GM23338 (cell line): ENCODE results near the gene VPS54. TPM values are rescaled to one million over a fixed set of nuclear protein-coding genes. Genes with fewer than 3 reads are reported as not detected.

Source experiments
- ATAC-seq: fragments of 200-7000 bp; cut with Tn5 transposase; 3 replicates; pipeline ENCODE4 v1.9.1; 2020
- DNase-seq: peaks from one replicate; pipeline ENCODE4 v3.0.0-alpha.2; 2015; ENCODE audit warnings: low spot score
- H2AFZ ChIP-seq: fragments of 200-600 bp; sonication (generic); 2 replicates; pipeline ENCODE4 v1.8.0; 2016; ENCODE audit warnings: antibody characterized with exemption, mild to moderate bottlenecking, moderate library complexity
- H3F3A ChIP-seq: fragments of 200-600 bp; sonication (generic); replicated peaks from 2 replicates; pipeline ENCODE4 v1.8.0; 2017; ENCODE audit warnings: antibody characterized with exemption, mixed run types, low read depth
- H3K27ac ChIP-seq: fragments of 200-600 bp; sonication (generic); 2 replicates; pipeline ENCODE4 v1.6.1; 2016; ENCODE audit warnings: low read depth
- H3K27me3 ChIP-seq: fragments of 200-600 bp; sonication (generic); 2 replicates; pipeline ENCODE4 v1.8.0; 2016; ENCODE audit warnings: mild to moderate bottlenecking, mixed run types, moderate library complexity; ENCODE audit not compliant: insufficient read depth
- H3K36me3 ChIP-seq: fragments of 200-600 bp; sonication (generic); 2 replicates; pipeline ENCODE4 v1.8.0; 2016; ENCODE audit warnings: mild to moderate bottlenecking; ENCODE audit not compliant: insufficient read depth
- H3K4me1 ChIP-seq: fragments of 200-600 bp; sonication (generic); 2 replicates; pipeline ENCODE4 v1.8.0; 2016; ENCODE audit warnings: mild to moderate bottlenecking, moderate library complexity; ENCODE audit not compliant: insufficient read depth
- H3K4me2 ChIP-seq: fragments of 200-600 bp; sonication (generic); 2 replicates; pipeline ENCODE4 v1.7.1; 2017; ENCODE audit warnings: mixed run types
- H3K4me3 ChIP-seq: fragments of 200-600 bp; sonication (generic); 2 replicates; pipeline ENCODE4 v1.6.1; 2016; ENCODE audit warnings: mixed run types
- H3K79me2 ChIP-seq: fragments of 200-600 bp; sonication (generic); replicated peaks from 2 replicates; pipeline ENCODE4 v1.8.0; 2017; ENCODE audit warnings: mild to moderate bottlenecking; ENCODE audit not compliant: insufficient read depth
- H3K9me2 ChIP-seq: fragments of 200-600 bp; sonication (generic); 2 replicates; pipeline ENCODE4 v1.8.0; 2017; ENCODE audit not compliant: insufficient read depth
- H4K20me1 ChIP-seq: fragments of 200-600 bp; sonication (generic); replicated peaks from 2 replicates; pipeline ENCODE4 v1.8.0; 2017; ENCODE audit warnings: mild to moderate bottlenecking; ENCODE audit not compliant: insufficient read depth
- H3K27ac Mint-ChIP-seq: 2 replicates; pipeline ENCODE4 v1.8.0; 2020; ENCODE audit warnings: inconsistent platforms, mild to moderate bottlenecking, moderate library complexity, mixed read lengths
- H3K27me3 Mint-ChIP-seq: 3 replicates; pipeline ENCODE4 v1.8.0; 2022; ENCODE audit warnings: low read depth, mild to moderate bottlenecking, moderate library complexity, mixed read lengths, inconsistent platforms; ENCODE audit not compliant: insufficient read depth, poor library complexity
- H3K36me3 Mint-ChIP-seq: 3 replicates; pipeline ENCODE4 v1.8.0; 2021; ENCODE audit warnings: low read depth, mild to moderate bottlenecking, inconsistent platforms, moderate library complexity, mixed read lengths
- H3K4me1 Mint-ChIP-seq: 3 replicates; pipeline ENCODE4 v1.8.0; 2020; ENCODE audit warnings: mild to moderate bottlenecking, inconsistent platforms, mixed read lengths
- H3K4me3 Mint-ChIP-seq: 3 replicates; pipeline ENCODE4 v1.8.0; 2021; ENCODE audit warnings: moderate library complexity, mild to moderate bottlenecking, inconsistent platforms, mixed read lengths
- H3K9me3 Mint-ChIP-seq: 3 replicates; pipeline ENCODE4 v1.8.0; 2020; ENCODE audit warnings: moderate library complexity, mild to moderate bottlenecking, inconsistent platforms, mixed read lengths
- CREB1 ChIP-seq: fragments of 250-450 bp; sonication (Bioruptor Pico); IDR thresholded peaks from 2 replicates; pipeline ENCODE4 v1.5.0; 2020; ENCODE audit warnings: low read depth, mild to moderate bottlenecking, moderate library complexity
- EZH2 ChIP-seq: fragments of 200-600 bp; sonication (generic); IDR thresholded peaks from one replicate; pipeline ENCODE4 v1.8.0; 2017; ENCODE audit warnings: antibody characterized with exemption, mild to moderate bottlenecking, low read depth; ENCODE audit not compliant: unreplicated experiment
- JUNB ChIP-seq: IDR thresholded peaks from one replicate; pipeline ENCODE4 v1.6.1; 2016; ENCODE audit warnings: antibody characterized with exemption; ENCODE audit not compliant: unreplicated experiment
- ZNF114 ChIP-seq: fragments of 250-450 bp; sonication (Bioruptor Pico); IDR thresholded peaks from 2 replicates; pipeline ENCODE4 v1.5.0; 2020; ENCODE audit warnings: mild to moderate bottlenecking, moderate library complexity
- ZNF331 ChIP-seq: fragments of 250-450 bp; sonication (Bioruptor Pico); IDR thresholded peaks from 2 replicates; pipeline ENCODE4 v1.5.0; 2020; ENCODE audit warnings: low read depth, mild to moderate bottlenecking, moderate library complexity
- polyA plus RNA-seq: library from polyadenylated mRNA; unstranded; fragments of >200 nt; fragmentation: Nextera tagmentation; extraction: Ambion mirVana; gene quantifications from 2 replicates; pipeline ENCODE4 v1.2.1, GENCODE V29; 2016
- total RNA-seq: library from RNA; depleted of rRNA; stranded (reverse); fragments of >200 nt; shearing (Covaris generic); gene quantifications from 2 replicates; pipeline ENCODE4 v1.2.3, GENCODE V29; 2014
- TF ChIP-seq, protein P1 (sequence below), 2 experiments: fragments of 200-600 bp in 1 of 2; sonication (generic) in 1 of 2; conservative IDR thresholded peaks; 2 replicates each; pipeline versions ENCODE4 v1.5.1 to v1.6.1; 2016 to 2017; ENCODE audit warnings: antibody characterized with exemption in 2 of 2, low read depth in 2 of 2, mild to moderate bottlenecking in 2 of 2, moderate library complexity in 1 of 2
- TF ChIP-seq, protein P2 (sequence below): IDR thresholded peaks from 2 replicates; pipeline ENCODE4 v1.6.1; 2016; ENCODE audit warnings: antibody characterized with exemption
- TF ChIP-seq, protein P3 (sequence below): IDR thresholded peaks from one replicate; pipeline ENCODE4 v1.6.1; 2018; ENCODE audit warnings: antibody characterized with exemption; ENCODE audit not compliant: unreplicated experiment

Gene VPS54
- total and polyA plus RNA-seq, 2 experiments from 2014 or later, result 6.6 to 17.0 TPM

DNA sequence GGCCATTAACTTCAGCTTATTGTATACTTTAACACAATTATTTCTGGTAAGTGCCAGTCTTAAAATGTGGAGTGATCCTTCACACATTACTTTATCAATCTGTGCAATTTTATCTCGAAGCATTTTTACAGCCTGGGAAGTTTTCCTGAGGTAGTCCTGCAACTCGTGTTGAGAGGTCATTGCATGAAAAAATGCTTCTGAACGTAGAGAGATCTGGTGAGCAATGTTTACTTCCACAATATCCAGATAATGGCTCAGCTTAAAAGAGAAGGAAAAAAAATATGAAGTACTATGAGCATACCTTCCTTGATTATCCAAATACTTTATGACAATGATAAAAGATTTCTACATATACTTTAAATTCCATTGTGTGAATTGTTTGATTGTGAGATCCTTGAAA lies 57.0 kb downstream of the VPS54 start:
- Mint-ChIP-seq H3K4me3 (no peak overlapping the region), H3K9me3 (no peaks in the 10 kb centered on the region), H3K36me3 (peaks cover 3% of the 10 kb centered on the region; the same call in 1 of the 3 replicates), H3K27ac (no peak overlapping the region), H3K4me1 (peaks cover 6% of the 10 kb centered on the region; the same call in 2 of the 3 replicates), H3K27me3 (no peaks in the 10 kb centered on the region)
- H3K4me2 ChIP-seq, result no peak overlapping the region
- no peaks in the 10 kb centered on the region for H4K20me1 ChIP-seq
- H3K9me2 ChIP-seq, result no peaks in the 10 kb centered on the region
- H2AFZ ChIP-seq, result no peak overlapping the region
- H3K4me1 ChIP-seq, result no peaks in the 10 kb centered on the region
- H3K36me3 ChIP-seq, result no peaks in the 10 kb centered on the region
- DNase-seq (no peak), ATAC-seq (no peak)
- TF ChIP-seq, protein P1, sequence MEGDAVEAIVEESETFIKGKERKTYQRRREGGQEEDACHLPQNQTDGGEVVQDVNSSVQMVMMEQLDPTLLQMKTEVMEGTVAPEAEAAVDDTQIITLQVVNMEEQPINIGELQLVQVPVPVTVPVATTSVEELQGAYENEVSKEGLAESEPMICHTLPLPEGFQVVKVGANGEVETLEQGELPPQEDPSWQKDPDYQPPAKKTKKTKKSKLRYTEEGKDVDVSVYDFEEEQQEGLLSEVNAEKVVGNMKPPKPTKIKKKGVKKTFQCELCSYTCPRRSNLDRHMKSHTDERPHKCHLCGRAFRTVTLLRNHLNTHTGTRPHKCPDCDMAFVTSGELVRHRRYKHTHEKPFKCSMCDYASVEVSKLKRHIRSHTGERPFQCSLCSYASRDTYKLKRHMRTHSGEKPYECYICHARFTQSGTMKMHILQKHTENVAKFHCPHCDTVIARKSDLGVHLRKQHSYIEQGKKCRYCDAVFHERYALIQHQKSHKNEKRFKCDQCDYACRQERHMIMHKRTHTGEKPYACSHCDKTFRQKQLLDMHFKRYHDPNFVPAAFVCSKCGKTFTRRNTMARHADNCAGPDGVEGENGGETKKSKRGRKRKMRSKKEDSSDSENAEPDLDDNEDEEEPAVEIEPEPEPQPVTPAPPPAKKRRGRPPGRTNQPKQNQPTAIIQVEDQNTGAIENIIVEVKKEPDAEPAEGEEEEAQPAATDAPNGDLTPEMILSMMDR (conservative IDR thresholded peaks at IDR 0.05; ENCODE audit: low read depth in 2 of 2), result no peak
- TF ChIP-seq, protein P2, sequence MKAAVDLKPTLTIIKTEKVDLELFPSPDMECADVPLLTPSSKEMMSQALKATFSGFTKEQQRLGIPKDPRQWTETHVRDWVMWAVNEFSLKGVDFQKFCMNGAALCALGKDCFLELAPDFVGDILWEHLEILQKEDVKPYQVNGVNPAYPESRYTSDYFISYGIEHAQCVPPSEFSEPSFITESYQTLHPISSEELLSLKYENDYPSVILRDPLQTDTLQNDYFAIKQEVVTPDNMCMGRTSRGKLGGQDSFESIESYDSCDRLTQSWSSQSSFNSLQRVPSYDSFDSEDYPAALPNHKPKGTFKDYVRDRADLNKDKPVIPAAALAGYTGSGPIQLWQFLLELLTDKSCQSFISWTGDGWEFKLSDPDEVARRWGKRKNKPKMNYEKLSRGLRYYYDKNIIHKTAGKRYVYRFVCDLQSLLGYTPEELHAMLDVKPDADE, result no peak
- TF ChIP-seq EZH2 (no peak), ZNF114 (CRISPR knock-in tag) (no peak), JUNB (no peak), ZNF331 (no peak), CREB1 (no peak)
- TF ChIP-seq, protein P3, sequence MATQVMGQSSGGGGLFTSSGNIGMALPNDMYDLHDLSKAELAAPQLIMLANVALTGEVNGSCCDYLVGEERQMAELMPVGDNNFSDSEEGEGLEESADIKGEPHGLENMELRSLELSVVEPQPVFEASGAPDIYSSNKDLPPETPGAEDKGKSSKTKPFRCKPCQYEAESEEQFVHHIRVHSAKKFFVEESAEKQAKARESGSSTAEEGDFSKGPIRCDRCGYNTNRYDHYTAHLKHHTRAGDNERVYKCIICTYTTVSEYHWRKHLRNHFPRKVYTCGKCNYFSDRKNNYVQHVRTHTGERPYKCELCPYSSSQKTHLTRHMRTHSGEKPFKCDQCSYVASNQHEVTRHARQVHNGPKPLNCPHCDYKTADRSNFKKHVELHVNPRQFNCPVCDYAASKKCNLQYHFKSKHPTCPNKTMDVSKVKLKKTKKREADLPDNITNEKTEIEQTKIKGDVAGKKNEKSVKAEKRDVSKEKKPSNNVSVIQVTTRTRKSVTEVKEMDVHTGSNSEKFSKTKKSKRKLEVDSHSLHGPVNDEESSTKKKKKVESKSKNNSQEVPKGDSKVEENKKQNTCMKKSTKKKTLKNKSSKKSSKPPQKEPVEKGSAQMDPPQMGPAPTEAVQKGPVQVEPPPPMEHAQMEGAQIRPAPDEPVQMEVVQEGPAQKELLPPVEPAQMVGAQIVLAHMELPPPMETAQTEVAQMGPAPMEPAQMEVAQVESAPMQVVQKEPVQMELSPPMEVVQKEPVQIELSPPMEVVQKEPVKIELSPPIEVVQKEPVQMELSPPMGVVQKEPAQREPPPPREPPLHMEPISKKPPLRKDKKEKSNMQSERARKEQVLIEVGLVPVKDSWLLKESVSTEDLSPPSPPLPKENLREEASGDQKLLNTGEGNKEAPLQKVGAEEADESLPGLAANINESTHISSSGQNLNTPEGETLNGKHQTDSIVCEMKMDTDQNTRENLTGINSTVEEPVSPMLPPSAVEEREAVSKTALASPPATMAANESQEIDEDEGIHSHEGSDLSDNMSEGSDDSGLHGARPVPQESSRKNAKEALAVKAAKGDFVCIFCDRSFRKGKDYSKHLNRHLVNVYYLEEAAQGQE, result no peak
- no peaks in the 10 kb centered on the region for H3K27me3 ChIP-seq
- H3K79me2 ChIP-seq, result no peaks in the 10 kb centered on the region
- peak overlapping the region; percentile 45; the same call in 1 of the 2 replicates for H3K27ac ChIP-seq
- no peaks in the 10 kb centered on the region for H3F3A ChIP-seq
- no peak overlapping the region for H3K4me3 ChIP-seq

DNA sequence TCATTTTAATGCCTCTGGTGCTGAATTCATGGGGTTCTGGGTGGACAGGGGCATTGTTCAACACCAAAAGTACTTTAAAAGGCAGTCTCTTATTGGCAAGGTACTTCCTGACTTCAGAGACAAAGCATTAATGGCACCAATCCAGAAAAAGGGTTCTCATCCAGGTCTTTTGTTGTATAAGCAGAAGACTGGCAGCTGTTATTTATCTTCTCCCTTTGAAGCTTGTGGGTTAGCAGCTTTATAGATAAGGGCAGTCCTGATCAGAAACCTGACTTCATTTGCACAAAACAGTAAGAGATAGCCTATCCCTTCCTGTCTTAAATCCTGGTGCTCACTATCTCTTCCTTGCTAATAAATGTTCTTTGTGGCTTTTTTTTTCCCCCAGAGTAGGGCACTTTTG lies 68.8 kb downstream of the VPS54 start:
- H3K9me3 Mint-ChIP-seq, result no peaks in the 10 kb centered on the region
- DNase-seq (no peak), ATAC-seq (no peak)
- no peak overlapping the region for H2AFZ ChIP-seq
- H3K4me2 ChIP-seq, result no peak overlapping the region
- no peaks in the 10 kb centered on the region for H3K27me3 ChIP-seq
- H3K4me1 ChIP-seq, result no peaks in the 10 kb centered on the region
- no peaks in the 10 kb centered on the region for H3K9me2 ChIP-seq
- no peaks in the 10 kb centered on the region for H4K20me1 ChIP-seq
- no peaks in the 10 kb centered on the region for H3K4me1 Mint-ChIP-seq
- no peak overlapping the region for H3K27ac ChIP-seq
- peaks cover 13% of the 10 kb centered on the region; the same call in 2 of the 3 replicates for H3K36me3 Mint-ChIP-seq
- no peak overlapping the region for H3K4me3 ChIP-seq
- H3K27me3 Mint-ChIP-seq, result no peaks in the 10 kb centered on the region
- H3F3A ChIP-seq, result no peaks in the 10 kb centered on the region
- no peaks in the 10 kb centered on the region for H3K36me3 ChIP-seq
- no peak overlapping the region for H3K4me3 Mint-ChIP-seq
- no peak overlapping the region for H3K27ac Mint-ChIP-seq
- H3K79me2 ChIP-seq, result no peaks in the 10 kb centered on the region
- TF ChIP-seq, protein P1 (conservative IDR thresholded peaks at IDR 0.05; ENCODE audit: low read depth in 2 of 2), result no peak
